Measurements from ENCODE around the gene COL18A1.

COL18A1 gene

DNA sequence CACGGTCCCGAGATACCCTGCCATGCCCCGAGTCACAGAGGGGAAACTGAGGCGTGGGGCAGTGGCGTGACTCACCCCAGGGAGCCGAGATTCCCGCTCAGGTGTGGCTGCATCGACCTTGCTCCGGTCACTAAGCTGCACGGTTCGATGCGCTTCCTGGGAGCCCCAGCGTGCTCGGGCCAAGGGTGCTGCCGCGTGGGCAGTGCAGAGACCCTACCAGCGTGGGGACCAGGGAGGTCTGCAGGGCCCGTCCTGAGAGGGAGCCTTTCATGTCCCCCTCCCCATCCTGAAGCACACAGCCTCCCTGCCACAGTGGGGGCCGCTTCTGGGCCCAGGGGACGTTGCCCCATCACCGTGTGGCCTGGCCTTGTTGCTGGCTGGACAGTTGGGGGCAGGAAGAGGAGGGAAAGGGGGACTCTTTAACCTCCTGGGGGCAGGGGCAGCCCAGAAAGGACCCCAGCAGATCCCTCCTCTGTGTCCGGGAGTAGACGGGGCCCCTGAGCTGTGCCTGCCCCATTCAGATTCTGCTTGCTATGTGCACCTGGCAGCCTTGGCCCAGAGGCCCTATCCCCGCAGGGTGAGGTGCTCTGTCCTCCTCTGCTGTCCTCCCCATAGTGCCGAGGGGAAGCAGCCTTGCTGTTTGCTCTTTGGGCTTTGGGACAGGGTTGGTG, 52.3 kb downstream of the COL18A1 start:
- no peak for DNase-seq

DNA sequence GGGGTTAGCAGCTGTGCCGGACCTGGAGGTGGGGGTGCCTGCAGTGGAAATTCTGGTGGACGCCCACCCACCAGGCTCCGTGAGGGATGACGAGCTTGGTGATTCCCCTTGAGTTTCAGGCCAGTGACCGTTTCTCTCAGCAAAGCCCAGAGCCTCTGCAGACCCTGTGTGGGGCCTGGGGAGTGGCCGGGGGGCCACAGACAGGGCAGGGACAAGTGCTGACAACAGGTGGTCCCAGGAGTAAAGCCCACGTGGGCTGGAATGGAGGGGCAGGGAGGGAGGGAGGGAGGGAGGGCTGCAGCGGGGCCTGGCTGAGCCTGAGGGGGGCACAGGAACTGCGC, 52.8 kb downstream of the COL18A1 start:
- no peak for DNase-seq

- no peak for DNase-seq
Measured at GRCh38 chr21:45458281-45459170, 53.6 kb downstream of the COL18A1 start.

- no peak for DNase-seq
Measured at GRCh38 chr21:45459171-45460010, 54.4 kb downstream of the COL18A1 start.

DNA sequence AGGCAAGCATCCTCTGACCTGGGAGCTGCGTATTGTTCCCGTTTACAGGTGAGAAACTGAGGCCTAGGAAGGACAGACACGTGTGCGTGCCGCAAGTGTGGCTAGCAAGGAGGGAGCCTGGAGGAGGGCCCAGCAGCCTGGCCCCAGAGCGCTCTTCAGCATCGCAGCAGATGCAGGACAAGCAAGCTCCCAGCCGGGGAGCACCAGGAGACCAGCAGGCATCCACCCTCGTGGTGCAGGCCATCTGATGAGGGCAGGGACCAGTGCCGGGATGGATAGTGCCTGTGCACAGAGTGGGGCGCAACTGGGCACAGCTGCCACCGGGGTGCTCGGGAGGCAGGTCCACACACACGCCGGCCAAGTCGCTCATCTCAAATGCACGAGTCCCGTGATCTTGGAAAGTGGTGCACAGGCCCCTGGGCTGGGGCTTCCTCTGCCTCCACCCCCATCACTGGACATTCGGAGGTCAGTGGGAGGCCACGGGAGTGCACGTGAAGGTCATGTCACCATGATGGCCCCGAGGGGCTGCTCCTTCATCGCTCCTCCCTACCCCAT, 55.1 kb downstream of the COL18A1 start:
- DNase-seq, result no peak

DNA sequence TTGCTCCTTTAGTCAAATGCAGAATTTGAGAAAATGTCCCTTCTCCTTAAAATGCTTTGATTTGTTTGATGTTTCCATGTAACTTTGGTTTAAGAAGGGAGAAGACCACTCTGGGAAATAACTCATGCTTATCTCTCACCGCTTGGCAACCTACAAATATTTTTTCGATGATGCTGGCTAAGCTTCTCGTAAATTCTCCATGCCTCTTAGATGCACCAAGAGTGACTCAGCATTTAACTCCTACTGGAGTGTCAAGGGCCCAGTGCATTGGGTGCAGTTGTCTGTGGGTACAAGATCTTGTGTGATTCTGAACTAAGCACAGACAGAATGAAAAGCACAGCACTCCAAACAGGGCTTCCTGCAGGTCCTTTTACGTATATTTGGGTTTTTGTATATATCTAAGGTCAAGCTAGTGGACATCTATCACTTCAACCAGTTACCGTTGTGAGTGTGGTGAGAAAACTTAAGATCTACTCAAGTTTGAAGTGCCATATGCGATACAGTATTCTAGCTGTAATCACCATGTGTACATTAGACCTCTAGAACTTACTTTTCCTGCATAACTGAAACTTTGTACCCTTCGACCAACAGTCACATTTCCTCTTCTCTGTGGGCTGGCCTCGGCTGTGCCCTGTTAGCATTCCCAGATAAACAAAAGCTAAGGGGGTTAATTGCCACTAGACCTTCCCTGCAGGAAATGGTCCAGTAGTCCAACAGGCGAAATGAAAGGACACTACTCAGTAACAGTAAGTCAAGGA, 55.8 kb downstream of the COL18A1 start:
- no peak for DNase-seq

- no peak for DNase-seq
Measured at GRCh38 chr21:45461369-45461750, 56.4 kb downstream of the COL18A1 start.

- DNase-seq, result no peak
Measured at GRCh38 chr21:45461806-45462341, 56.9 kb downstream of the COL18A1 start.

DNA sequence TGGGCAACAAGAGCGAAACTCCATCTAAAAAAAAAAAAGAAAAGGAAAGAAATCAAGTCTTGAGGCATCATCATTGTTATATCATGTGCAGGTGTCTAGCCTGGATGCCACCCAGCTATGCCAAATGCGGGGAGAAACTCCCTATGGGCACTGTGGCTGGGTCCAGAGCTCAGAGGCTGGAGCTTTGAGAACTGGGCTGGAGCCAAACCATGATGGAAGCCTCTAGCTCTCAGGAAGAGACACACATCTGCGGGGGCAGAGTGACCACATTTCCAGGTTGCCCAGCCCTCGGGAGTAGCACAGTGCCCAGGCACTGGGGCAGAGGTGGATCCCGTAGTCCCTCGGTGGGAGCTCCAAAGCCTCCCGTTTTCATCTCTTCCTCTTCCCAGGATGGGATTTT, 58.9 kb downstream of the COL18A1 start:
- DNase-seq, result no peak

DNA sequence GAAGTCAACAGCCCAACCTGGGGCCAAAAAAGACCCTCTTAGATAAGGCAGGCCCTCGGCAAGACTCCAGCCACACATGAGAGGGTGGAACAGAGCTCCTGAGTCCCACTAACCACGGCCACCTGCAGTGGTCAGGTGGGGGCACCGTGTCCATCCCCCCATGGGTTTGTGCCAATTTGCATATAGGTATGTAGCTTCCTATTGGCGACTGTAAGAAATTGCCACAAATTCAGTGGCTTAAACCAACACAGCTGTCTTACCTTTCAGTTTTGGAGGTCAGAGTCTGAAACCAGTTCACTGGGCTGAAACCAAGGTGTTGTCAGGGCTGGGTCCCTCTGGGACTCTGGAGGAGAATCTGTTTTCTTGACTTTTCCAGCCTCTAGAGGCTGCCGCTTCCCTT, 59.3 kb downstream of the COL18A1 start:
- DNase-seq, result no peak

DNA sequence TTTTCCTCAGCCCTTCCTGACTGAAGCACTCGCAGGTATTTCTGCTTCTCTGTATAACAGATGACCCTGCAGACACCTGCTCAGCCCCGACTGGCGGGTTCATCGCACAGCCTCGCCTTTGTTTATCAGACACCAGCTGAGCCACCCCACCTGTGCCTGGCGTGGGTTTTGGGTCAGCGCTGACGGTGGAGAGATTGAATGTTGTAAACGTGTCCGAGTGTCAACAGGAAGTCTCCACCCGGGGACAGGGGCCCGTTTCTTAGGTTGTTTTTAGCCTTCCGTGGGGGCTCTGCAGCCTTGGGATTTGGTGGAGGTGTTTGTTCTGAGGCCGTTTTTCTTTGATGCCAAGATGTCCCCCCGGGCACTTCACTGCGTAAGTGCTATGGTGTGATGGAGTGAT, 60.1 kb downstream of the COL18A1 start:
- DNase-seq, result no peak

DNA sequence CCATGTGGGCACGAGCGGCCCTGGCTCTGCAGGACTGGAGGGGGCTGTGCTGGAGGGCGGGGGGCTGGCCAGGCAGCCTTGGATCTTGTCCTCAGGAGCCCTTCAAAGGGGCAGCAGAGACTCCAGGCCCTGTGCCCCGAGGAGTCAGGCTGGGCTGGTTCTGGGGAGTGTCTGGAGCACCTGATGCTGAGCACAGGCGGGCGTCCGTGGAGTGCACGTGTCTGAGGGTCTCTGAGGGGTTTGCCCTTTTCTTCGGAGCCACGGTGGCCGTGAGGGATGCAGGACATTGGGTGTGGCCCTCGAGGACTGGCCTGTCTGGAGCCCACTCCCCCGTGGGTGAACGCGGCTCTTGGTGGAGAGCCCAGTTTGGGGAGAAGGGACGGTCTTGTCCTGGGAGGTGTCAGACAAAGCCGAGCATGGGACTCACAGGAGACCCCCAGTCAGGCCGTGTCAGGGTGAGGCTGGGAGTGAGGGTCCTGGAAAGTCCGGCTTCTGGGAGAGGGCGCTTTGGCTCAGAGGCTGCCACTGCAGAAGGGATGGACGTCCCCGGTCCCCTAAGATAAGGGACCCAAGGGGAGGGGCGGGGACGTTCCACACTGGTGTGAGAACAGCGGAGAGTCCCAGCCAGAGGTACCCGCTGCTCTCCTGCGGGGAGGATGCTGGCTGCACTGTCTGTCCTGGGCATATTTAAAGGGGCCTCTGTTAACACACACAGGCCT, 60.8 kb downstream of the COL18A1 start:
- DNase-seq, result no peak

DNA sequence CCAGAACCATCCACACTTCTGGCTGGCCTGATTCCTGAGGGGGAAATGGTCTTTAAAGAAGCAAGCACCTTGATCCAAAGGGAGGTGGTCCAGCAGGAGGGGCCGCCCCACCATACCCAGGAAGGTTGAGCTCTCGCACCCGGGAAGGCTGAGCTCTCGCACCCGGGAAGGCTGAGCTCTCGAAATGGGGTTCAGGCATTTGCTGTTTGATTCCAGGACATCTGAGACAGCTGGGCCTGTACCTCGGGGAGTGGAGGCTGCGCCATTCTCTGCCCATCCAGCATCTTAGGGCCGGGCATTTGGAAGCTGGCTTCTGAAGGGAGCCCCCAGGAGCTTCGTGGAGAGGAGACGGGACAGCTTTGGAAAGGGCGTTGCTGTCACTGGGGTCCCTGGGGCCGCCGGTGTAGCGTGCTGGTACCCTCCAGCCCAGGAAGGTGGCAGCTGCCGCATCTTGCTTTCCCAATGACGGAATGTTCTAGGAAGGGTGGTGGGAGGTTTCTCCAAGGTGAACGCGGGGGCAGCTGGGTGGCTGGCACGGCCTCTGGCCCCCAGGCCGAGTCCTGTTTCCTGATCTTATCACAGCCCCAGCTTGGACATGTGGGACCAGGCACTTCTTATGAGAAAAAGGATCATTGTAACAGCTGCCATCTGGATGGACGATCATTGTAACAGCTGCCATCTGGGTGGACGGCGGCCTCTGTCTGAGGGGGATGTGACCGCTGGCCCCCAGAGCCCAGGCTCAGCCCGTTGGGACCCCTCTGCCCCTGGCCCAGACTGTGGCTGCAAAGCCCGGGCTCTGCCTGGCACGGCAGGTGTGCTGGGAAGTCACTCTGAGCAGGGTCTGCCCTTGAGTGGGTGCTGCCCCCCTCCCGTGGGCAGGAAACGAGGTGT, 61.6 kb downstream of the COL18A1 start:
- no peak for DNase-seq

GRCh38 chr21:45467221-45467779, 62.3 kb downstream of the COL18A1 start:
- DNase-seq, result no peak

DNA sequence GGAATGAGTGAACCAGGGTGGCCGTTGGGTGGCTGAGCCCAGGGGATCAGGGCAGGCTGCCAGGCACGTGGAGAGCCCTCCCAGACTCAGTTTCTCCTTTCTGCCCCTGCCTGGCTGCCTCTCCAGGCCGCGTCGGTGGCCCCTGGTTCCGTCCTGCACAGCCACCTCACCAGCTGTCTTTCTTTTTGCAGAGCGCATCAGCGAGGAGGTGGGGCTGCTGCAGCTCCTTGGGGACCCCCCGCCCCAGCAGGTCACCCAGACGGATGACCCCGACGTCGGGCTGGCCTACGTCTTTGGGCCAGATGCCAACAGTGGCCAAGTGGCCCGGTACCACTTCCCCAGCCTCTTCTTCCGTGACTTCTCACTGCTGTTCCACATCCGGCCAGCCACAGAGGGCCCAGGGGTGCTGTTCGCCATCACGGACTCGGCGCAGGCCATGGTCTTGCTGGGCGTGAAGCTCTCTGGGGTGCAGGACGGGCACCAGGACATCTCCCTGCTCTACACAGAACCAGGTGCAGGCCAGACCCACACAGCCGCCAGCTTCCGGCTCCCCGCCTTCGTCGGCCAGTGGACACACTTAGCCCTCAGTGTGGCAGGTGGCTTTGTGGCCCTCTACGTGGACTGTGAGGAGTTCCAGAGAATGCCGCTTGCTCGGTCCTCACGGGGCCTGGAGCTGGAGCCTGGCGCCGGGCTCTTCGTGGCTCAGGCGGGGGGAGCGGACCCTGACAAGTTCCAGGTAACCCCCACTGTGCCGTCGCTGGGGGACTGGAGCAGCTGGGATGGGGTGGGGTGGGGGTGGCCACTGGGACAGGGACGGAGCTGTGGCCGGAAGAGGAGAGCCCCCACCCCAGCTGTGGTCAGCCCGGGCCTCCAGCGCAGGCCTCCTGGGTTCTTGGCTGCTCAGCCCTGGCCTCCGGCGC, 63.3 kb downstream of the COL18A1 start:
- DNase-seq, result no peak

GRCh38 chr21:45468971-45469272, 64.0 kb downstream of the COL18A1 start:
- DNase-seq, result no peak

- DNase-seq, result no peak
Measured at GRCh38 chr21:45469273-45470086, 64.5 kb downstream of the COL18A1 start.

GRCh38 chr21:45470087-45470515, 65.1 kb downstream of the COL18A1 start:
- DNase-seq, result no peak
